GM15510 (cell line): ENCODE data around the gene RASSF7.

ENCODE experiments used
- POLR2A ChIP-seq: IDR thresholded peaks from 3 replicates; pipeline ENCODE4 v1.6.1; 2011; ENCODE audit warnings: borderline replicate concordance; ENCODE audit not compliant: insufficient read length; ENCODE audit errors: extremely low read depth

RASSF7 gene

DNA sequence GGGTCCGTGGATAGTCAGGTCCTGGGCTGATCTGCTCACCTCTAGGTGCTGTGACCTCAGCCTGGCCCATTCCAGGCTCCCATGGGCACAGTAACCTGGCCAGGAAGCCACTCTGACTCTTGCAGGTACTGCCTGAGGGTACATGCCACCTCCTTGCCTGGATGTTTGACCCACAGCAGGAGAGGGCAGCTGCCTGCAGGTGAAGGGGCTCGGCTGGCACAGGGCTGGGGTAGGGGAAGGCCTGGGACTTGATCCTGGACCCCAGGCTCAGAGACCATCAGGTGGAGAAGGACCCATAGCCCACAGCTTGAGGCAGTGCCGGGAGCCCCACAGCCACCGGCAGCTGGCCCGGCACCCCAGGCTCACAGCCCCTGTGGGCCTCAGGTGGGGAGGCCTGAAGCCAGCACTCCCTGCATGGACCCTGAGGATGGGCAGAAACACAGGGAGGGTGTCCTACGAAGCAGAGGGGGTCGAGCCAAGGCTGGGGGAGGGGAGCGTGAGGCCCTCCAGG, 20.7 kb upstream of the RASSF7 start:
- TF ChIP-seq POLR2A: no peak

DNA sequence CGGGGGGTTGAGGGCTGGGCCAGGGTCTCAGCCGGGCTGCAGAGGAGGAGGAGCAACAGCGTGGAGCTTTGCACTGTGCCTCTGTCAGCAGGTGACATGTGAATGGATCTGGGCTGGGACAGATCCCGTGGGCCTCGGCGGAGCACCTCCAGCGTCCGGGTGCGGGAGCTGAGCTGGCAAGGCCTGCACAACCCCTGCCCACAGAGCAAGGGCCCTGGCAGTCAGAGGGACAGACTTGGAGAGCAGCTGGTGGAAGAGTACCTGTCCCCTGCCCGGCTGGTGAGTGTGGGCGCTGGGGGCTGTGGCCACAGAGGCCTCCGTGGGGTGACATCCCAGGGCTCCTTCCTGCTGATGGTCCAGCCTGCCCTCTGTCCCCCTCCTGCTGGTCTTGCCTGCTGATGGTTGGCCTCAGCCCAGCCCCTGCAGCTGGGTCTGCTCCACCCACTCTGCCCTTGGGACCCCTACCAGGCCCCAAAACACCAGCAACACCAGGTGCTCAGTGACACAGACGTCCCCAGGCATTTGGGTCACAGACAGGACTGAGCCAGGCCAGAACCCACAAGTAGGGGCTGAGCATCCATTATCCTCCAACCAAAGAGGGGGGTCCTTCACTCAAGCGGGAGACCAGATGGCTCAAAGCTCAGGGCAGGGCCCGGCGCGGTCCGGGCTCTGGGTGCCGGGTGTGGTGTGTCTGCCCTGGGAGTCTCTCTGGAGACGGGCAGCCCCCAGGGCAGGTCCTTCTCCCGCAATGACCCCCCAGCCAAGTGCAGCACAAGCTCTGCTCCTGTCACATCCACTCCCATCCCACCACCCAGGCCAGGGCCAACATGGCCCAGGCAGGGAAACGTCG, 20.0 kb upstream of the RASSF7 start:
- TF ChIP-seq POLR2A: no peak

DNA sequence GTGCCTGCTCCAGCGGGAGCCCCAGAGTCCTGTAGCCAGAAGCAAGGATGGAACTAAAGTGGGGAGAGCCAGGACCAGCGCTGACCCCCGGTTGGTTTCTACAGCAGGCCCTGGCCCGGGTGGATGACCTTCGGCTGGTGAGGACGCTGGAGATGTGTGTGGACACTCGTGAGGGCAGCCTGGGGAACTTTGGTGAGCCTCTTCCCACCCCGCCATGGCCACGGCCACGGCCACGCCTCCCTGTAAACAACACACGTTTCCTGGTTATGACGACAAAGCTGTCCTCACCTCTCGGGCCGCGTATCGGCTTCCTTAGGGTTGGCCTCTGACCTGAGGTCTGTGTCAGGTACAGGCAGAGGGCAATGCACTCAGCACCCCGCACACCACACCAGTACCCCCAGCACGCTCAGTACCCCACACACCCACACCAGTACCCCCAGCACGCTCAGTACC, 19.3 kb upstream of the RASSF7 start:
- TF ChIP-seq POLR2A: no peak

DNA sequence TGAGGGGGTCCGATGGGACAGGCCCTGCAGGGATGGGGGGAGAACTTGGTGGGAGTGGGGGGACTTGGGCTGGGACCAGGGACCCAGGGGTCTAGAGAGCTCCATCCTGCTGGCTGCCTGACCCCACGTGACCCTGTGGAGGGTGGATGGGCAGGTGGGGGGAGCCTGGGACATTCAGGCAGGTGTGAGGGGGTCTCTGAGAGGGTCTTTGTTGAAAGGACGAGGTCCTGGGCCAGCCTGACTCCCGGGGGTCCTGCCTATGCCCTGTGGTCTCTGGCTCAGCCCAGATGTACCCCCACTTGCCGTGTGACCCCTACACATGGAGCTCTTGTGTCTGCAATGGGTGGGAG, 16.0 kb upstream of the RASSF7 start:
- TF ChIP-seq POLR2A: no peak

DNA sequence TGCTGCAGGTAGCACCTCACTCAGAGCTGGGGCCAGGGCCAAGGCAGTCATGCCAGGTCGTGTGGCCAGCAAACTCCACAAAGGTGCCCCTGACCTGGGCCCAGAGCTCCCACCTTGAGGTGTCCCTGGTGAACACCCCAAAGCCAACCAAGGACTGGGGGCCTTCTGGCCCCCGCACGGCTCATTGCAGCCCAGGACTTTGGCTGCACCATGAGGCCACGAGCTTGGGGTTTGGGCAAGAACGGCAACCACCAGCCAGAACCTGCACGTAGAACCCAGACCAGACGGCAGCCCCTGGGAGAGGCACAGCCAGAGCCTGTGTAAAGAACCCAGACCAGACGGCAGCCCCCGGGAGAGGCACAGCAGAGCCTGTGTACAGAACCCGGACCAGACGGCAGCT, 15.6 kb upstream of the RASSF7 start:
- TF ChIP-seq POLR2A: no peak

DNA sequence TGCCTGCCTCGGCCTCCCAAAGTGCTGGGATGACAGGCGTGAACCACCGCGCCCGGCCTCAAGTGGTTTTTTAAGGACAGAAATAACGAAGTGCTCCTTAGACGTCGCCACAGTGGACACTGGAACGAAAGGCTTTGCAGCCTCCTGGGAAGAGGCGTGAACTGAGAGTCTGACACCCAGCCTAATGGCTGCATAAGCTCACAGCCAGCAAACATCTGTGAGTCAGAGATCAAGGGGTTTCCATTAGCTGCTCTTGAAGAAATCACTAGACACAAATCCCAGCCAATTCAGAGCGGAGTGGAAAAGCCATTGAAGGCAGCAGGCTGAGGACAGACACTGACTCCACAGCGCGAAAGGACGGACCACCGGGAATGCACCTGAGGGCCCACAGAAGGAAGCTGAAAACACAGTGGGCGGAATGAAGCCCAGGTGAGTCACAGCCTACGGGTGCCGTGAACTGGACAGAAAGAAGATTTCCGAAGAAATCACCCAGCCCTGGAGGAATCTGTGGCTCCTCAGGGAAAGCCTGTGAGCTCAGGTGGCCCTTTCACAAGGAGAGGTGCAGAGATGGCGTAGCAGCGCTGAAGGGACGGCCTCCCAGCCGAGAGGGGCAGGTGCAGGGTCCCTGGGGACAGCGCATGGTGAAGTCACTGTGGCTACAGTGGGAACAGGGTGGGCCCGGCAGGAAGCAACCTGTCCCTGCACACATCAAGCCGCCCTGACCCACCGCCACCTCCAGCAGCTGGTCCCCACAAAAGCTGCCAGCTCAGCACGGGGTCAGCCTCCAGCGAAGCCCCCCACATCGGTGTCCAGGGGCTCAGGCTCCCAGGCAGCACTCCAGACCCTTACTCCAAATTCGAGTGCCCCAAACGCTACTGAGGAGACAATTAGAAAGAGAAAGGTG, 11.8 kb upstream of the RASSF7 start:
- TF ChIP-seq POLR2A: no peak

DNA sequence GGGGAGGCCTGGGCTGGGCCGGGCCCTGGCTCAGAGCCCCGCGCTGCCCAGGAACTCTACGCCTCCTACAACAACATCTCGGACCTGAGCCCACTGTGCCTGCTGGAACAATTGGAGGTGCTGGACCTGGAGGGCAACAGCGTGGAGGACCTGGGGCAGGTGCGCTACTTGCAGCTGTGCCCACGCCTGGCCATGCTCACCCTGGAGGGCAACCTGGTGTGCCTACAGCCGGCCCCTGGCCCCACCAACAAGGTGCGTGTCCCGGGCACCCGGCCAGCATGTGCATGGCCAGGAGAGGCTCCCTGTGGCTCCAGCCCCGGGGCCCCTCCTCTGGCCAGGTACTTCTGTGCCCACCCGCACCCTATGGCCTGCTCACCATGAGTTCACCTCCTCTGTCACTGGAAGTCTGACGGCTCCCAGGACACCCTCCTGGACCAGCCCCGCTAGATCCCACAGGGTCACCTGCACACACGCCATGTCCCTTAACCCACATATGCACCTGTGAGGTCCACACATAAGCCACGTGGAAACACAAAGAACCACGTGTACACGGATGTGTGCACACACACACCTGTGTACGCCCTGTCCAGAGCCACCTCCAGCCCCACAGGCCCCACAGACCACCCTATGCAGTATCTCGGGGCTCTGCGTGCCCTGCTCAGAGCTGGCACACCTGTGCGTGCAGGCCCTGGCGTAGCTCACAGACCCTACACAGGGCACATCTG, 10.6 kb upstream of the RASSF7 start:
- no peak for TF ChIP-seq POLR2A

DNA sequence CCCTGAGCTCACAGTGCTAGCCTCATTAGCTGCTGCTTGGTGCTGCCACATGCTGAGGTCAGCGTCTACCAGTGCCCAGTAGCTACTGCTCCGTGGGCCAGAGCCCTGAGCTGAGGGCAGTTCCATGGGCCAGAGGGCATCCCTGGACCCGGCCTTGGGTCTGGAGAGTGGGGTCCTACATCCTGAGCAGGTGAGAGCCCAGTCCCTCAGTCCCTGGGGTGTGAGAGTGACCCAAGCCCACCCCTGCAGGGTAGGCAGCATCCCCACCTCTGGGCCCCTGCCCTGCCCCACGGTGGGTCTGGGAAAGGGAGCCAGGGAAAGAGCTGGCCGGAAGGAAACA, 10.1 kb upstream of the RASSF7 start:
- TF ChIP-seq POLR2A: no peak

DNA sequence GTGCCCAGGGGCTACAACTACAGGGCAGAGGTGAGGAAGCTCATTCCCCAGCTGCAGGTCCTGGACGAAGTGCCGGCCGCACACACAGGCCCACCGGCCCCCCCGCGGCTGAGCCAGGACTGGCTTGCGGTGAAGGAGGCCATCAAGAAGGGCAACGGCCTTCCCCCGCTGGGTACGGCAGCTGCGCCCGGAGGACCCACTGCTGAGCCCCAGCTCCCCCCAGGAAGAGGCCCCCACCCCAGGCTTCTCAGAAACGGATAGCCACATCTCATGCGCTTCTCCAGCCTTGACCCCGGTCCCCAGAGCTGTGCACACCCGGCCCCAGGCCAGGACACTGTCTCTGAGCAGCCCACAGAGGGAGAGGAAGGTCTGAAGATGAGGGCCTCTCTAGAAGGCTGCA, 9.6 kb upstream of the RASSF7 start:
- TF ChIP-seq POLR2A: no peak

DNA sequence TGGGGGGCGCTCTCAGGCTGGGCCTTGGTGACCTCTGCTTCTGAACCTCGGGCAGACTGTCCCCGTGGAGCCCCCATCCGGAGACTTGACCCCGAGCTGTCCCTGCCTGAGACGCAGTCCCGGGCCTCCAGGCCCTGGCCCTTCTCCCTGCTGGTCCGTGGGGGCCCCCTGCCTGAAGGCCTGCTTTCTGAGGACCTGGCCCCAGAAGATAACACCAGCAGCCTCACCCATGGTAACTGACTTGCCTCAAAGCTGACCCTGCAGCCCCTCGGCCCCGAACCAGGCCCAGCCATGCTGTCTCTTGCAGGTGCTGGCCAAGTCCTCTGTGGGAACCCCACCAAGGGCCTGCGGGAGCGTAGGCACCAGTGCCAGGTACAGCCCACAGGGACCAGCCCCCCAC, 9.2 kb upstream of the RASSF7 start:
- no peak for TF ChIP-seq POLR2A

DNA sequence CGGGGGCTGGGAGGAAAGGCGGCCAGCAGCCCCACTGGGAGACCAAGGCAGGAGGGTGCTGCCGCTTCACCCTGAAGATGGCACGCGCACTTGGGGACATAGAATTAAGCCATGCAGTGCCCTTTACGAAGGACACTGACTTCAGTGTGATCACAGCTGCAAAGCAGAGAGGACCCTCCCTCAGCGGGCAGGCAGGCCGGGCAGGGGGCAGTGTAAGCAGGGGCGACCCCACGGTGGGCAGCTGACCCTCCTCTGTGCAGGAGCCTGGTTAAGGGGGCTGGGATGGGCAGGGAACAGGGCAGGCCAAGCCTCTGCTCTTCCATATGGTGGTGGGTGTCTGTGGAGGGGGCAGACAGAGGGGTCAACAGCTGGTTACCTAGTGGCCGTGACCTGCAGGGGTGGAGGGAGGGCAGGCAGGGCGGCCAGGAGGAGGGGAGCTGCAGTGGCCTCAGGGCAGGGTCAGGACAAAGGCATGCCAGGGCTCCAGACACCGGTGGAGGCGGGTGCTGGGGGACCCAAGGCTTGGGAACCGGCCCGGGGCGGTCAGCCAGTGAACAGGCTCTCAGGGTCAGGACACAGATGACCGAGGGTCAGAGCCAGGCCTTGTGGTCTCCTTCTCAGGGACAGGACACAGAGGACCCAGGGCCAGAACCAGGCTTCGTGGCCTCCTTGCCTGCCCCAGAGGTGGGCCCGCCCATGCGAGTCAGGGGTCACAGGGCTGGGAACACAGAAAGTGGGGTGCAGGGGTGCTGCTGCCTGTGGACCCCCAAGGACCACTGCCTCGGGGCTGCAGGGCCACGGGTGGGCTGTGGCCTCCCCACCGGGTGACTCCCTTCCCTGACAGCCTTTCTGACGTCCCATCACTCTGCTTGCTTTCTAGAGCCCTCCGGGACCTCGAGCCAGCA, 7.4 kb upstream of the RASSF7 start:
- TF ChIP-seq POLR2A: no peak

DNA sequence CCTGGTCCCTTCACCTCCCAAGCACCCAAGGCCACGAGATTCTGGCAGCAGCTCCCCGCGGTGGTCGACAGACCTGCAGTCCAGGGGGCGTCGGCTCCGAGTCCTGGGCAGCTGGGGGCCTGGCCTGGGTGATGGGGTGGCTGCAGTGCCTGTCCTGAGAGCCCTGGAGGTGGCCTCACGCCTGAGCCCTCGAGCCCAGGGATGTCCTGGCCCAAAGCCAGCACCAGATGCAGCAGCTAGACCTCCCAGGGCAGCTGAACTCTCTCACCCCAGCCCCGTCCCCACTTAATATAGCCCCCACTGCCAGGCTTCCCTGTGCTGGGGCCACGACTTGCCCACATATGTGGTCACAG, 6.8 kb upstream of the RASSF7 start:
- TF ChIP-seq POLR2A: no peak

DNA sequence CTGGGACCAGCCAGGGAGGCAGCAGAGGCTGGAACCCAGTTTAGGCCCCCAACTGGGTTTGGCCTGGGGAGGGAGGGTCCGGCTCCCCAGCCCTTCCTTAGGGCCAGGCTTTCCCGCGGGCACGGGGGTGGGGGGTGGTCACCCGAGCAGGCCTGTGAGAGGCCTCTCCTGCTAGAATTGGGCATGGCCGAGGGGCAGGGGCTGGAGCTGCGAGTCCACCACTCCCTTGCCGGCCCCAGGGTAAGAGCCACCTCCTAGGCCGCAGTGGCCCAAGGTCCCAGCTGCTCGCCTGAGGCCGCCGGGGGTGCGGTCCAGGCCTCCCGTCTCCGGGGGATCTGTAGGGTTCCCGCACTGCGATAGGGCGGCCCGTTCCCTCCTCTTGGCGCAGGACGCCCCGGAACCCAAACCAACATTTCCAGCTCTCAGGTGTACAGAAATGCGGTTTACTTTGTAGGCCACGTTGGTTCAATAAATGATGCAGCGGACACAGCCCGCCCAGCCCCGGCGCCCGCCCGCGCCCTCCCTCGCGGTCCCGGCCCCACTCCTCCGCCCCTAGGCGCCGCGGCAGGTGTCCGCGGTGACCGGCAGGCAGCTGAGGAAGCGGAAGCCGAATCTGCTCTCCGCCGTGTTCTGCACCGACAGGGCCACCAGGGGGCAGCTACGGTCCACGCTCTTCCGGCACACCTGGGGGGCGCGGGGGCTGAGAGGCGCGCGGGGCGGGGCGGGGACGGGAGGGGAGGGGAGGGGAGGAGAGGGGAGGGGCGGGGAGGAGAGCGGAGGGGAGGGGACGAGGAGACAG, 6.1 kb upstream of the RASSF7 start:
- no peak for TF ChIP-seq POLR2A

DNA sequence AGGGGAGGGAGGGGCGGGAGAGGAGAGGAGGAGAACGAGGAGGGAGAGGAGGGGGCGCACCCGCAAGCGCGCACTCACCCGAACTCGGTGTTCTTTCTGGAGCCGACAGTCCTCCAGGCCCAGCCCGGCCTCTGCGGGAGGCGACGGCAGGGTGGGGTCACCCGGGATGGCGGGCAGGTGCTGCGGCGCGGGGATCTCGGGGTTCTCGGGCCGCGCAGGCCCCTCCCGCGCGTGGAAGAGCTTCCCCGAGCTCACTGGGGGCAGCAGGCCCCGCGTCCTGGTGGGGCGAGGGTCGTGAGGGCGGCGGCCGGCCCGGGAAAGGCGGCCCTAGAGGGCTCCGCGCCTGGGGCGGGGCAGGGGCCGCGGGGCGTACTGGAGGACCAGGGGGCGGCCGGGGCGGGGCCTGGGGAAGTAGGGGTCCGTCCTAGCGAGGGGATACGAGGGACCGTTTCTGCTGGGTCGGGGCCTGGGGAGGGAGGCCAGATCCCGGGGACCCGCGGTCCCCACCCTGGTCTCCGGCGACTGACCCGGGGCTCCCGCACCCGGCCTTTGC, 5.5 kb upstream of the RASSF7 start:
- no peak for TF ChIP-seq POLR2A
